Measurements from ENCODE around the gene TERT.

- TF ChIP-seq RAD21 (IDR thresholded peaks at IDR 0.05 in 1 of 2, conservative IDR thresholded peaks at IDR 0.05 in 1 of 2; ENCODE audit: low read depth in 2 of 2, low read length in 2 of 2) (no peak), JUN (IDR thresholded peaks at IDR 0.05; ENCODE audit: low read depth, low read length) (no peak), POLR2AphosphoS5 (IDR thresholded peaks at IDR 0.05; ENCODE audit: low read depth, low read length) (no peak), BRCA1 (IDR thresholded peaks at IDR 0.05; ENCODE audit: low read depth, low read length) (no peak), CREB1 (IDR thresholded peaks at IDR 0.05) (no peak), CTCF (IDR thresholded peaks at IDR 0.05; ENCODE audit: control extremely low read depth in 1 of 3, insufficient read depth in 1 of 3, low read depth in 1 of 3, low read length in 3 of 3) (no peak), POLR2A (IDR thresholded peaks at IDR 0.05; ENCODE audit: control extremely low read depth in 1 of 2, low read depth in 2 of 2, low read length in 2 of 2) (no peak)
Measured at GRCh38 chr5:1252681-1253080, 42.2 kb downstream of the TERT start.
